ENCODE results near the gene SYNDIG1. TPM values are rescaled to one million over a fixed set of nuclear protein-coding genes. Genes with fewer than 3 reads are reported as not detected.

SYNDIG1 gene
- total and polyA plus RNA-seq, 2 of the 4 experiments (the other 2 are of a cell fraction), result not detected

GRCh38 chr20:24669701-24670100 lies 200.3 kb downstream of the SYNDIG1 start:
- no peak overlapping the region for H2BK20ac ChIP-seq (ENCODE audit: low read depth, low read length)
- peak overlapping the region; percentile 23; the same call in 1 of the 2 replicates for H3K4ac ChIP-seq (ENCODE audit: low read depth, low read length)
- CTCF ChIA-PET, result no interaction called here
- H3K4me1 ChIP-seq (ENCODE audit: control insufficient read depth, insufficient read depth, low read length), result peaks cover 18% of the 10 kb centered on the region
- H3K9me3 ChIP-seq (ENCODE audit: control insufficient read depth, insufficient read depth, low read length), result no peaks in the 10 kb centered on the region
- no peaks in the 10 kb centered on the region for H3K79me1 ChIP-seq (ENCODE audit: low read depth in 1 of 2, low read length in 2 of 2)
- H2AK9ac ChIP-seq (replicated peaks; ENCODE audit: low read depth, low read length, poor library complexity), result no peak overlapping the region
- BruUV-seq (replicated peaks), result no TSS peak
- H3K4me2 ChIP-seq (ENCODE audit: low read depth, low read length), result no peak overlapping the region
- no peaks in the 10 kb centered on the region; the same call in 1 of the 2 replicates for H4K20me1 ChIP-seq (ENCODE audit: insufficient read depth, low read length)
- H3K23ac ChIP-seq (ENCODE audit: low read depth, low read length), result no peak overlapping the region
- in situ Hi-C loops (cut with MboI; ENCODE audit: low sequenced_read_pairs) (no loop called here), intact Hi-C loops (cut with micrococcal nuclease) (no loop called here), dilution Hi-C loops (cut with HindIII; ENCODE audit: low sequenced_read_pairs, unreplicated experiment) (no loop called here)
- DNase-seq (no peak), ATAC-seq (ENCODE audit: low read depth) (no peak)
- 0 out of 3 replicates have a peak overlapping the region, but pooled peaks have one; percentile 19 for H2BK15ac ChIP-seq (ENCODE audit: low read depth, low read length)
- no peak overlapping the region for H3K56ac ChIP-seq (ENCODE audit: extremely low read depth, insufficient read depth, low read length)
- H3K36me3 ChIP-seq (ENCODE audit: control insufficient read depth, insufficient read depth, low read length), result no peaks in the 10 kb centered on the region
- TF ChIP-seq MAZ (IDR thresholded peaks at IDR 0.05; ENCODE audit: borderline replicate concordance, low read depth, low read length), result no peak
- TF ChIP-seq CEBPB (IDR thresholded peaks at IDR 0.05; ENCODE audit: low read depth, low read length), result no peak
- TF ChIP-seq RAD21 (IDR thresholded peaks at IDR 0.05; ENCODE audit: low read length), result no peak
- no peak for TF ChIP-seq NFE2L2 (IDR thresholded peaks at IDR 0.05; ENCODE audit: low read depth, low read length)
- TF ChIP-seq CHD1 (IDR thresholded peaks at IDR 0.05; ENCODE audit: low read depth, low read length), result no peak
- no peak for TF ChIP-seq MAFK (IDR thresholded peaks at IDR 0.05; ENCODE audit: low read depth, low read length)
- no peak for TF ChIP-seq SMC3 (IDR thresholded peaks at IDR 0.05; ENCODE audit: low read depth, low read length)
- no peak for TF ChIP-seq CTCF (conservative IDR thresholded peaks at IDR 0.05; ENCODE audit: low read depth, low read length)
- TF ChIP-seq ELK1 (IDR thresholded peaks at IDR 0.05; ENCODE audit: borderline replicate concordance, low read depth, low read length), result no peak
- no peak for TF ChIP-seq MXI1 (IDR thresholded peaks at IDR 0.05; ENCODE audit: borderline replicate concordance, low read depth, low read length)
- no peak for TF ChIP-seq POLR2A (IDR thresholded peaks at IDR 0.05; ENCODE audit: low read depth, low read length)
- TF ChIP-seq RFX5 (IDR thresholded peaks at IDR 0.05; ENCODE audit: low read depth, low read length), result no peak
- TF ChIP-seq USF2 (IDR thresholded peaks at IDR 0.05; ENCODE audit: low read depth, low read length), result no peak
- TF ChIP-seq RCOR1 (IDR thresholded peaks at IDR 0.05; ENCODE audit: insufficient replicate concordance, low read length), result no peak
- TF ChIP-seq BHLHE40 (IDR thresholded peaks at IDR 0.05; ENCODE audit: low read depth, low read length), result no peak
- TF ChIP-seq FOS (IDR thresholded peaks at IDR 0.05; ENCODE audit: low read depth, low read length), result no peak
- 79% methylated on average over 2 of the region's 7 CpGs; no CpG with 5 or more reads in 1 of the 2 experiments for whole genome bisulfite sequencing, 2 experiments (ENCODE audit: extremely low coverage in 2 of 2, insufficient read length in 1 of 2)
- H4K8ac ChIP-seq (ENCODE audit: low read depth in 2 of 2, low read length in 2 of 2), result no peak overlapping the region
- H3K18ac ChIP-seq (ENCODE audit: low read depth, low read length), result no peak overlapping the region
- no peak overlapping the region for H2BK5ac ChIP-seq (ENCODE audit: low read depth, low read length, poor library complexity, severe bottlenecking)
- no peak overlapping the region for H2BK120ac ChIP-seq (ENCODE audit: low read depth, low read length)
- peaks cover 13% of the 10 kb centered on the region for H3K9me1 ChIP-seq (ENCODE audit: insufficient read depth, low read length)
- no peak overlapping the region for H4K5ac ChIP-seq (ENCODE audit: low read depth, low read length)
- H2AK5ac ChIP-seq (ENCODE audit: low read depth, low read length), result no peak overlapping the region
- no peak overlapping the region for H3K4me3 ChIP-seq (ENCODE audit: insufficient read depth, low read depth, low read length)
- H3K27ac ChIP-seq (ENCODE audit: insufficient read depth, low read length), result no peak overlapping the region
- H3K27me3 ChIP-seq (ENCODE audit: control insufficient read depth, insufficient read depth, low read length), result peaks cover 3% of the 10 kb centered on the region; the same call in 1 of the 2 replicates
- peak overlapping the region; percentile 24 for H4K91ac ChIP-seq (ENCODE audit: insufficient read depth, low read depth, low read length)
- H3K14ac ChIP-seq (replicated peaks; ENCODE audit: low read depth, low read length), result no peak overlapping the region
- H2AFZ ChIP-seq (replicated peaks; ENCODE audit: low read length, poor library complexity), result no peak overlapping the region
- POLR2A ChIA-PET (ENCODE audit: unreplicated experiment), result no interaction called here
- no peak overlapping the region for H3K9ac ChIP-seq (ENCODE audit: low read depth, low read length)

All from IMR-90 (cell line).